Measurements from ENCODE around the gene ACOX2. TPM values are rescaled to one million over a fixed set of nuclear protein-coding genes. Genes with fewer than 3 reads are reported as not detected.

Gene ACOX2
- total and polyA plus RNA-seq, 10 of the 15 experiments (the other 5 are each of a cell fraction or from before 2014, with no cell fraction given) = 0.72 TPM; not detected in 9

DNA sequence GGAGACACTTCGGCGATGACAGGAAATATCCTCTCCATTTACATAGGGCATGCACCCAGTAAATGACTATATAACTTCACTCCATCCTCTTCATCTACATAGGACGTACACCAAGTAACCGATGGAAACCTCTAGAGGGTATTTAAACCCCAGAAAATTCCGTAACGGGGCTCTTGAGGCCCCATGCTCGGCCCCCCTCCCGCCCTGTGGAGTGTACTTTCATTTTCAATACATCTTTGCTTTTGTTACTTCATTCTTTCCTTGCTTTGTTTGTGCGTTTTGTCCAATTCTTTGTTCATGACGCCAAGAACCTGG, 47.7 kb upstream of the ACOX2 start (continued):
- TF ChIP-seq, protein P1, sequence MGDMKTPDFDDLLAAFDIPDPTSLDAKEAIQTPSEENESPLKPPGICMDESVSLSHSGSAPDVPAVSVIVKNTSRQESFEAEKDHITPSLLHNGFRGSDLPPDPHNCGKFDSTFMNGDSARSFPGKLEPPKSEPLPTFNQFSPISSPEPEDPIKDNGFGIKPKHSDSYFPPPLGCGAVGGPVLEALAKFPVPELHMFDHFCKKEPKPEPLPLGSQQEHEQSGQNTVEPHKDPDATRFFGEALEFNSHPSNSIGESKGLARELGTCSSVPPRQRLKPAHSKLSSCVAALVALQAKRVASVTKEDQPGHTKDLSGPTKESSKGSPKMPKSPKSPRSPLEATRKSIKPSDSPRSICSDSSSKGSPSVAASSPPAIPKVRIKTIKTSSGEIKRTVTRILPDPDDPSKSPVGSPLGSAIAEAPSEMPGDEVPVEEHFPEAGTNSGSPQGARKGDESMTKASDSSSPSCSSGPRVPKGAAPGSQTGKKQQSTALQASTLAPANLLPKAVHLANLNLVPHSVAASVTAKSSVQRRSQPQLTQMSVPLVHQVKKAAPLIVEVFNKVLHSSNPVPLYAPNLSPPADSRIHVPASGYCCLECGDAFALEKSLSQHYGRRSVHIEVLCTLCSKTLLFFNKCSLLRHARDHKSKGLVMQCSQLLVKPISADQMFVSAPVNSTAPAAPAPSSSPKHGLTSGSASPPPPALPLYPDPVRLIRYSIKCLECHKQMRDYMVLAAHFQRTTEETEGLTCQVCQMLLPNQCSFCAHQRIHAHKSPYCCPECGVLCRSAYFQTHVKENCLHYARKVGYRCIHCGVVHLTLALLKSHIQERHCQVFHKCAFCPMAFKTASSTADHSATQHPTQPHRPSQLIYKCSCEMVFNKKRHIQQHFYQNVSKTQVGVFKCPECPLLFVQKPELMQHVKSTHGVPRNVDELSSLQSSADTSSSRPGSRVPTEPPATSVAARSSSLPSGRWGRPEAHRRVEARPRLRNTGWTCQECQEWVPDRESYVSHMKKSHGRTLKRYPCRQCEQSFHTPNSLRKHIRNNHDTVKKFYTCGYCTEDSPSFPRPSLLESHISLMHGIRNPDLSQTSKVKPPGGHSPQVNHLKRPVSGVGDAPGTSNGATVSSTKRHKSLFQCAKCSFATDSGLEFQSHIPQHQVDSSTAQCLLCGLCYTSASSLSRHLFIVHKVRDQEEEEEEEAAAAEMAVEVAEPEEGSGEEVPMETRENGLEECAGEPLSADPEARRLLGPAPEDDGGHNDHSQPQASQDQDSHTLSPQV (IDR thresholded peaks at IDR 0.05) = no peak
- no peak for TF ChIP-seq EGR1 (IDR thresholded peaks at IDR 0.05; ENCODE audit: borderline replicate concordance in 1 of 2, low read depth in 2 of 2, low read length in 2 of 2)

DNA sequence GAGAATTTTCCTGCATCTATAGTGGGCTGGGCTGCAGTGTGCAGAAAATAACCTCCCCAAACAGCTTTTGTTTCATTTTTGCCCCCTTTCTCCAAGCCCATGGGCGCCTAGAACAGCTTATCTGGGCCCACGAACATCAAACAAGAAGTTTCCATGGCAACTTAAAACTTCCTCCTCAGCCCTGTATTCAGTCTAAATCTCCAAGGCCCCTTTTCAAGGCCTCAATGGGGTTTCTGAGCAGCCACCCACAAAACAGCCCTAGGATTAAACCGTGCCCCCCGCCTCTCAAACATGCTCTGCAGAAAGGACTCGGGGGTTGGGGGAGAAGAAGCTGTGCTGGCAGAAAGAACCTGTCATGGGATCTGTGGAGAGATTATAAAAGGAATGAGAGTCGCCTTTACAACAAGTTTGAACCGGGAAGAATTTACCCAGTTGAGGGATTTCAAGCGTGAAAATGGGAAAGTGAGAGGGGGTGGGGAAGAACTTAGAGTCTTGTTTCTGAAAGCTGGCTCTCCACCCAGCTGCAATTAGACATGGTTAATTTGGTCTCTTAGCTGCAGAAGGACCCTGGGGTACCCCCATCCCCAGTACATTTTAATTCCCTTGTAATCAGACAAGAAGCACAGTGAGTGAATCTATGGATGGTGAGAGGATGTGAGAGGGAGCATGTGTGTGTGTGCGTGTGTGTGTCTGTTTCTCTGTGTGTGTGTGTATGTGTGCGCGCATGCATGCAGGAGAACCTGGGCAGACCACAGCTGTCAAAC, 44.5 kb upstream of the ACOX2 start:
- DNase-seq (ENCODE audit: low read depth, low spot score) (no peak), ATAC-seq (no peak), FAIRE-seq (no peak)
- no TSS peak for BruUV-seq (replicated peaks)
- peaks cover 3 to 6% of the 10 kb centered on the region in 2 experiments for H3K27me3 ChIP-seq (replicated peaks in 1 of 2; ENCODE audit: control insufficient read depth in 2 of 2, insufficient read depth in 2 of 2, low read length in 1 of 2)
- ChIA-PET CTCF (interaction anchor here (1.7 kb wide), 1 partner anchor 13 kb away, joined by 8 read pairs; no protein-coding TSS in a partner anchor), SMC1A (ENCODE audit: uncharacterized antibody, unreplicated experiment) (interaction anchor here (0.6 to 1.7 kb wide), 2 partner anchors 45 to 787 kb away, joined by 3 to 4 read pairs; no protein-coding TSS in a partner anchor), POLR2A (no interaction called here), RAD21 (ENCODE audit: unreplicated experiment) (interaction anchor here (0.6 kb wide), 1 partner anchor 11 kb away, joined by 3 read pairs; no protein-coding TSS in a partner anchor)
- in situ Hi-C loops (cut with MboI) = no loop called here
- no peak overlapping the region for H3K9ac ChIP-seq (ENCODE audit: control insufficient read depth, insufficient read depth, low read length)
- no peak for TF ChIP-seq RB1 (IDR thresholded peaks at IDR 0.05; ENCODE audit: borderline replicate concordance)
- no peak for TF ChIP-seq BACH1 (IDR thresholded peaks at IDR 0.05; ENCODE audit: borderline replicate concordance)
- H3K79me2 ChIP-seq (ENCODE audit: control insufficient read depth, insufficient read depth, low read length) = no peaks in the 10 kb centered on the region
- no peaks in the 10 kb centered on the region for H3K4me1 ChIP-seq (ENCODE audit: control insufficient read depth, insufficient read depth, low read length)
- H3K4me2 ChIP-seq (ENCODE audit: control insufficient read depth, insufficient read depth) = no peak overlapping the region
- WGBS (ENCODE audit: insufficient coverage, insufficient replicate concordance, low lambda C conversion rate, missing lambda C conversion rate) = 12% methylated on average over 11 of the region's 11 CpGs
- H3K4me3 ChIP-seq = no peak overlapping the region
- no peaks in the 10 kb centered on the region; the same call in 2 of the 3 replicates for H3K9me3 ChIP-seq (replicated peaks; ENCODE audit: control insufficient read depth, insufficient read depth, low read length)
- no peak overlapping the region for H2AFZ ChIP-seq (ENCODE audit: control insufficient read depth, low read depth, low read length)
- no peak overlapping the region for H3K27ac ChIP-seq (ENCODE audit: control insufficient read depth, insufficient read depth)
- H3K36me3 ChIP-seq (ENCODE audit: control insufficient read depth in 2 of 2, insufficient read depth in 2 of 2, low read length in 1 of 2) = no peaks in the 10 kb centered on the region
- intact Hi-C loops (cut with micrococcal nuclease; ENCODE audit: unreplicated experiment) = no loop called here
- H4K20me1 ChIP-seq (ENCODE audit: control insufficient read depth, insufficient read depth) = no peaks in the 10 kb centered on the region
